ENCODE measurements around the gene MYH11. TPM values are rescaled to one million over a fixed set of nuclear protein-coding genes. Genes with fewer than 3 reads are reported as not detected.

MYH11 gene
- total and polyA plus RNA-seq, 10 of the 15 experiments (the other 5 are each of a cell fraction or from before 2014, with no cell fraction given), result 0.01 to 1.9 (median 0.13) TPM; not detected in 1

DNA sequence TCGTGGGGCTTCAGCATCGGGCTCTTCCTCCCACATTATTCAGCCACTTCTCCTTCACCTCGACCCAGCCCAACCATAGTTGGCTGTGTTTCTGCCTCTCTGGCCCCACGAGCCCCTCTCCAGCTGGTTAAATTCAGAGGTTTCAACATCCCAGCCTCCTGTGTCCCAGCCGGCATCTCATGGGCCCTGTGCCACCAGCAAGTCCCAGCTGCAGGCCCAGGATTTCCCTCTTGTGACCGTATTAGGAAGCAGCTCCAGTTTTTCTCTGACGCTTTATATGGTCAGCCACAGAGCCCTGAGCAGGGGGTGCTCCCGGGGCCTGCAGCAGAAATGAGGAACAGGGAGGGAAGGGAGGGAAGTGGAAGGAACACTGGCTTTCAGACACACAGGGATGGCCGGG is 27.4 kb downstream of the MYH11 start (continued):
- TF ChIP-seq, protein P1, sequence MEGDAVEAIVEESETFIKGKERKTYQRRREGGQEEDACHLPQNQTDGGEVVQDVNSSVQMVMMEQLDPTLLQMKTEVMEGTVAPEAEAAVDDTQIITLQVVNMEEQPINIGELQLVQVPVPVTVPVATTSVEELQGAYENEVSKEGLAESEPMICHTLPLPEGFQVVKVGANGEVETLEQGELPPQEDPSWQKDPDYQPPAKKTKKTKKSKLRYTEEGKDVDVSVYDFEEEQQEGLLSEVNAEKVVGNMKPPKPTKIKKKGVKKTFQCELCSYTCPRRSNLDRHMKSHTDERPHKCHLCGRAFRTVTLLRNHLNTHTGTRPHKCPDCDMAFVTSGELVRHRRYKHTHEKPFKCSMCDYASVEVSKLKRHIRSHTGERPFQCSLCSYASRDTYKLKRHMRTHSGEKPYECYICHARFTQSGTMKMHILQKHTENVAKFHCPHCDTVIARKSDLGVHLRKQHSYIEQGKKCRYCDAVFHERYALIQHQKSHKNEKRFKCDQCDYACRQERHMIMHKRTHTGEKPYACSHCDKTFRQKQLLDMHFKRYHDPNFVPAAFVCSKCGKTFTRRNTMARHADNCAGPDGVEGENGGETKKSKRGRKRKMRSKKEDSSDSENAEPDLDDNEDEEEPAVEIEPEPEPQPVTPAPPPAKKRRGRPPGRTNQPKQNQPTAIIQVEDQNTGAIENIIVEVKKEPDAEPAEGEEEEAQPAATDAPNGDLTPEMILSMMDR (IDR thresholded peaks at IDR 0.05 in 2 of 3, conservative IDR thresholded peaks at IDR 0.05 in 1 of 3; ENCODE audit: control insufficient read depth in 2 of 3, extremely low read depth in 1 of 3, insufficient read depth in 1 of 3, low read depth in 3 of 3, low read length in 3 of 3), result no peak
- no peak for TF ChIP-seq ZNF207 (IDR thresholded peaks at IDR 0.05; ENCODE audit: borderline replicate concordance)
- no peak for TF ChIP-seq SREBF2 (IDR thresholded peaks at IDR 0.05; ENCODE audit: low read length)
- TF ChIP-seq GABPA (IDR thresholded peaks at IDR 0.05; ENCODE audit: low read depth), result no peak
- no peak for TF ChIP-seq NR2C1 (IDR thresholded peaks at IDR 0.05)
- no peak for TF ChIP-seq IRF4 (IDR thresholded peaks at IDR 0.05; ENCODE audit: low read depth, low read length)
- no peak for TF ChIP-seq CREM (IDR thresholded peaks at IDR 0.05; ENCODE audit: low read depth)
- TF ChIP-seq NRF1 (conservative IDR thresholded peaks at IDR 0.05; ENCODE audit: low read depth, low read length), result no peak
- TF ChIP-seq POU2F2 (IDR thresholded peaks at IDR 0.05; ENCODE audit: borderline replicate concordance, low read depth, low read length), result no peak
- TF ChIP-seq EED (IDR thresholded peaks at IDR 0.05; ENCODE audit: low read depth), result no peak
- TF ChIP-seq ESRRA (IDR thresholded peaks at IDR 0.05; ENCODE audit: low read length), result no peak
- TF ChIP-seq, protein P2, sequence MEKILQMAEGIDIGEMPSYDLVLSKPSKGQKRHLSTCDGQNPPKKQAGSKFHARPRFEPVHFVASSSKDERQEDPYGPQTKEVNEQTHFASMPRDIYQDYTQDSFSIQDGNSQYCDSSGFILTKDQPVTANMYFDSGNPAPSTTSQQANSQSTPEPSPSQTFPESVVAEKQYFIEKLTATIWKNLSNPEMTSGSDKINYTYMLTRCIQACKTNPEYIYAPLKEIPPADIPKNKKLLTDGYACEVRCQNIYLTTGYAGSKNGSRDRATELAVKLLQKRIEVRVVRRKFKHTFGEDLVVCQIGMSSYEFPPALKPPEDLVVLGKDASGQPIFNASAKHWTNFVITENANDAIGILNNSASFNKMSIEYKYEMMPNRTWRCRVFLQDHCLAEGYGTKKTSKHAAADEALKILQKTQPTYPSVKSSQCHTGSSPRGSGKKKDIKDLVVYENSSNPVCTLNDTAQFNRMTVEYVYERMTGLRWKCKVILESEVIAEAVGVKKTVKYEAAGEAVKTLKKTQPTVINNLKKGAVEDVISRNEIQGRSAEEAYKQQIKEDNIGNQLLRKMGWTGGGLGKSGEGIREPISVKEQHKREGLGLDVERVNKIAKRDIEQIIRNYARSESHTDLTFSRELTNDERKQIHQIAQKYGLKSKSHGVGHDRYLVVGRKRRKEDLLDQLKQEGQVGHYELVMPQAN (conservative IDR thresholded peaks at IDR 0.05), result no peak
